Skeletal muscle tissue (tissue), 4 donors: ENCODE results near the gene ITGB1. TPM values are rescaled to one million over a fixed set of nuclear protein-coding genes. Genes with fewer than 3 reads are reported as not detected.
A peak's percentile ranks its signal among the peaks of the same experiment; 100 is the strongest.

Experiments
- H3K27ac ChIP-seq: one replicate; pipeline ENCODE4 v1.7.0; 2013; ENCODE audit warnings: mild to moderate bottlenecking, low read depth, low read length, inconsistent platforms
- H3K27me3 ChIP-seq, 3 donors: one replicate each; pipeline ENCODE4 v1.7.0; 2013; ENCODE audit warnings: low read length in 3 of 3; ENCODE audit not compliant: control insufficient read depth in 3 of 3, insufficient read depth in 3 of 3
- H3K36me3 ChIP-seq, 3 donors: one replicate each; pipeline ENCODE4 v1.7.0; 2013; ENCODE audit warnings: low read length in 3 of 3; ENCODE audit not compliant: control insufficient read depth in 3 of 3, insufficient read depth in 3 of 3
- H3K4me1 ChIP-seq, 3 donors: one replicate each; pipeline ENCODE4 v1.7.0; 2013; ENCODE audit warnings: low read length in 3 of 3, mild to moderate bottlenecking in 3 of 3; ENCODE audit not compliant: control insufficient read depth in 3 of 3, insufficient read depth in 3 of 3
- H3K4me3 ChIP-seq, 3 donors: one replicate each; pipeline ENCODE4 v1.7.0; 2013; ENCODE audit warnings: low read length in 3 of 3
- H3K9ac ChIP-seq, 3 donors: one replicate each; pipeline ENCODE4 v1.7.0; 2013; ENCODE audit warnings: low read length in 3 of 3, mild to moderate bottlenecking in 3 of 3, moderate library complexity in 2 of 3, low read depth in 1 of 3
- H3K9me3 ChIP-seq, 3 donors: one replicate each; pipeline ENCODE4 v1.7.0; 2013; ENCODE audit warnings: low read length in 3 of 3; ENCODE audit not compliant: control insufficient read depth in 3 of 3
- total RNA-seq: library from RNA; depleted of rRNA; stranded (reverse); fragments of >200 nt; gene quantifications from one replicate; pipeline ENCODE4 v1.2.3, GENCODE V29; 2014
- donor health status: Osteomylitis.

ITGB1 gene
- total RNA-seq, 1 donor from 2014 or later: 363 TPM

DNA sequence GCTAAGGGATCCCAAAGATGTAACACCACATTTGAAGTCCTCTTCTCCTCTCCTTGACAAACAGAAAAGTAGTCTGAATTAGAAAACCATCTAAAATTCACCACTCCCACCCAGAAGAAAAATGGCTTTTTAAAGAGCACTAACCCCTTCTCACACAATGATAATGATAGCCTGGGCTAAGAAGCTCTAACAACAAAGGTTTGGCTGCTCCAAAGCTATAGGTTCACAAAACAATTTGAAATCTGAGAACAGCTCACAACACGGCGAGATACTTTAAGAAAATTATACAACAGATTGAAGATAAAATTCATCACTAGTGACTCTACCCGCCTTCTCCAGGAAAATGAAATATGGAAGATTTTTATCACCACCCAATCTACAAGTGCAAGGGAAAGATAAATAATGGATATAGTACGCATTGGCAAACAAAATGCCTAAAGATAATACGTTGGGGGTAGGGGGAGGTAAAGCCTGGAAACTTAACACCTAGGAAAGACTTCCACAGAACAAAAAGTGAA, 7.4 kb downstream of the ITGB1 start:
- no peaks in the 10 kb centered on the region for H3K9me3 ChIP-seq
- no peak overlapping the region for H3K9ac ChIP-seq
- H3K36me3 ChIP-seq: no peaks in the 10 kb centered on the region
- no peak overlapping the region for H3K4me3 ChIP-seq
- H3K4me1 ChIP-seq: peaks cover 18 to 43% (median 32%) of the 10 kb centered on the region in 3 donors
- H3K27ac ChIP-seq: no peak overlapping the region
- H3K27me3 ChIP-seq: no peaks in the 10 kb centered on the region

DNA sequence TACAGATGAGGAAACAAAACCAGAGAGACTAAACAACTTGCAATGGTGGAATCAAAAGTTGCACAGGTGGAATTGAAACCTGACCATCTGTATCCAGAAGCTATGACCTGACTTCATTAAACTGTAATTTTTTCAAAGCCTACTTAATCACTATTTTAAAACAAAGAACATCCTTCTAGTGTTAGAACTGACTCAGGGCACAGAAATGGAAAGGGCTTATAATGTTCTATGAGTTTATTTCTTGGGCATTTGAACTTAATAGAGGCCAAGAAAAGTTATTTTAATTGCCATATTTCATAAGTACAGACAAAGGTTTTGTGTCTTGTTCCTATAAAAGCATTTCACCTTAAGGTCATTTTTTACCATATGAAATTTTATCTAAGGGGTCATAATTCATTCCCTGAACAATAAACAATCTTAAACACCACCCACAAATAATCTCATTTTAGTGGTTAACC, 8.8 kb downstream of the ITGB1 start:
- Histone ChIP-seq H3K9me3 (no peaks in the 10 kb centered on the region), H3K4me3 (no peak overlapping the region), H3K4me1 (peaks cover 14 to 37% (median 24%) of the 10 kb centered on the region in 3 donors), H3K36me3 (no peaks in the 10 kb centered on the region), H3K27me3 (no peaks in the 10 kb centered on the region), H3K9ac (no peak overlapping the region), H3K27ac (no peak overlapping the region)

DNA sequence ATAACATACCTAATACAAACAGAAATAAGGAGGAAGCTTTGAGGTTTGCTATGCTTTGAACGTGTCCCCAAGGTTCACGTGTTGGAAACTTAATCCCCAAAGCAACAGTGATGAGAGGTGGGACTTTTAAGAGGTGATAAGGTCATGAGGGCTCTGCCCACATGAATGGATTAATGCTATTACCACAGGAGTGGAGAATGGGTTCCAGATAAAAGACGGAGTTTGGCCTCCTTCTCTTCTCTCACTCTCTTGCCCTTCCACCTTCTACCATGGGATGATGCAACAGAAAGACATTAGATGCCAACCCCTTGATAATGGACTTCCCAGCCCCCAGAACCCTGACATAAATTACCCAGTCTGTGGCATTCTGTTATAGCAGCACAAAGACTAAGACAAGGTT, 9.6 kb downstream of the ITGB1 start:
- Histone ChIP-seq H3K9ac (no peak overlapping the region), H3K4me1 (peaks cover 9 to 35% (median 21%) of the 10 kb centered on the region in 3 donors), H3K4me3 (no peak overlapping the region), H3K9me3 (no peaks in the 10 kb centered on the region), H3K36me3 (no peaks in the 10 kb centered on the region), H3K27ac (no peak overlapping the region), H3K27me3 (no peaks in the 10 kb centered on the region)

DNA sequence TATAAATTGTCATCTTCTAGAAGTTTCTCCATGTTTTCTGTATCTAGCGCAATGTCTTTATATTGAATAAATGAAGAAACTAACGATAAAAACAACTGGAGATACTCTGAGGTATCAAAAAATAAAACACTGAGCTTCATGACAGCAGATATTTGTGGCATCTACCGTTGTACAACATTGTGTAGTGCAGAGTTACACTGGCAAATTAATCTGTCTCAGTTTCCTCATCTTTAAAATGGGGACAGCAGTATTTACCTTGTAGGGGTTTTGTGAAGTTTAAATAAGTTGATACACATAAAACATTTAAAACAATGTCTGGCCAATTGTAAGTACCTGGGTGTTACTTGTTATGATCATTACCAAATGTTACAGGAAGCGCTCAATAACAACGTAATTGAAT, 10.4 kb downstream of the ITGB1 start:
- Histone ChIP-seq H3K9ac (no peak overlapping the region), H3K27ac (no peak overlapping the region), H3K4me3 (no peak overlapping the region), H3K9me3 (no peaks in the 10 kb centered on the region), H3K4me1 (peaks cover 13 to 30% (median 21%) of the 10 kb centered on the region in 3 donors), H3K27me3 (no peaks in the 10 kb centered on the region), H3K36me3 (no peaks in the 10 kb centered on the region)

DNA sequence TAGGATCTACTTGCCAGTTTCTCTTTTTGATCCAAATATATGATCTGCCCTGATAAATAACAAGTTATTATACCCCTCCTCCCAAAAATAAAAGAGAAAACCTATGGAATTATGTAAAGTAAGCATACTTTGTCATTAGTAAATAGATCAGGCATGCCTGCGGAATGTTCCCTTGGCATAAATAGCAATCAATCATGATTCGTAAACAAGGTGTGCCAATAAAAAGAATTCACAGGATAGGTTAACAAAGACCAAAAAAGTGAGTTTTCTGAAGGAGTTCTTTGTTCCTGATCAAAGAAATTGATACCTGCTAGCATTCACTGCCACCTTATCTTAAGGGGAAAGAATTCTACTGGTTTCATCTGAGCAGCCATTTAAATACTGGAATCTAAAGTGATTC, 11.9 kb downstream of the ITGB1 start:
- H3K27ac ChIP-seq: no peak overlapping the region
- H3K4me3 ChIP-seq: no peak overlapping the region
- H3K4me1 ChIP-seq: peaks cover 23 to 37% (median 31%) of the 10 kb centered on the region in 3 donors
- H3K27me3 ChIP-seq: no peaks in the 10 kb centered on the region
- no peak overlapping the region for H3K9ac ChIP-seq
- H3K9me3 ChIP-seq: no peaks in the 10 kb centered on the region
- H3K36me3 ChIP-seq: no peaks in the 10 kb centered on the region

DNA sequence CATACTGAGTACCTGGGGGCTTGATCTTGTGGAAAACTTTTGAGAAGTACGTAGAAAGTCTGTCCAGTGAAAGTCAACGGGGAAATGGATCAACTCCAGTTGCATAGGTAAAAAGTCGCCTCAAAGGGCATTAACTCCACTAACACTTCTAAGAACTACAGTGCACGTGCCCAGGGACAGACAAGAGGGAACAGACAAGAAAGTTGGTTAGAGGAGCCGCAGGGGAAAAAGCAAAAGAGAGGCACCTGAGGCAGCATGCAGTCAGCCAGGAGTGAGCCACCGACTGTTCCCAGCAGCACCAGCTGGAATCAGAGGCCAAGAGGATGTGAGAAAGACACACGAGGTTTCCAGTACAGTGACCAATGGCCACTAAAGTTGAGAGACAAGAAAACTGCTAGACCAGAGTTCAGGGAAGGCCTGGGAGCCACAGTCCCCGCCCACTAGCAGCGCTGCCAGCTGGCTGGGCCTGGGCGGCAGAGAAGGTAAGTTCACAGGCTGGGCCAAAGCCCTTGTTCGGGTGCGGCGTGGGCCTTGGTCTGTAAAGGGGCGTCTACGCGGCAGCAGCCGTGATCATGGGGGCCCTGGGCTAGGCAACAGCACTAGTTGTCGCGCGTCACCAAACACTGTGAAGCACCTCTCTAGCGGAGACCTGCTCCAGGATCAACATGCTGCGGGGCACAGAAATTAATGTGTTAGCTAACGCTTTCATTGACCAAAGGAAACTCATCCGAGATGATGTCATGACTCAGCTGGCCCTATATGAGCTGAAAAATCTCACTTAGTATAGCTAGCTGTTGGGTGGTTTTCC, 14.0 kb downstream of the ITGB1 start:
- peaks cover 36 to 52% (median 44%) of the 10 kb centered on the region in 3 donors for H3K4me1 ChIP-seq
- H3K9ac ChIP-seq: no peak overlapping the region
- no peak overlapping the region for H3K27ac ChIP-seq
- no peaks in the 10 kb centered on the region for H3K27me3 ChIP-seq
- no peaks in the 10 kb centered on the region for H3K9me3 ChIP-seq
- no peak overlapping the region for H3K4me3 ChIP-seq
- H3K36me3 ChIP-seq: no peaks in the 10 kb centered on the region

DNA sequence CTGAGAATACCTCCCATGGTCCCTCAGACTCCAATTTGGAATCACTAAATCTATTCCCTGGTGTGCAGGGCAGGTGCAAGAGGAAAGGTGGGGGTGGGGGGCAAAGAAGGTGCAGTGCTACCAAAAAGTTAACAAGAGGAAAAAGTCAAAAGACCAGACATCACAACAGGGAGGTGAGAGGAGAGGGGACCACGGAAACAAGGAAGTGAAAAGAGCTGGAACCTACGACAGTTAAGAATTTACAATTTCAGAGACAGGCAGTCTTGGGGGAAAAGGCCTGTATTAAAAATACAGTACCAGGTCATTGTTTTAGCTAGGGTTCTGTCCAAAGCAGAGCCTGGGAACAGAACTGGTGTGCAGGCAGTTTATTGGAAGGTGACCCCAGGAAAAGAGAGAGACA, 14.6 kb downstream of the ITGB1 start:
- no peaks in the 10 kb centered on the region for H3K9me3 ChIP-seq
- H3K36me3 ChIP-seq: no peaks in the 10 kb centered on the region
- no peak overlapping the region for H3K4me3 ChIP-seq
- no peaks in the 10 kb centered on the region for H3K27me3 ChIP-seq
- peaks cover 43 to 55% (median 49%) of the 10 kb centered on the region in 3 donors for H3K4me1 ChIP-seq
- H3K27ac ChIP-seq: no peak overlapping the region
- H3K9ac ChIP-seq: no peak overlapping the region

DNA sequence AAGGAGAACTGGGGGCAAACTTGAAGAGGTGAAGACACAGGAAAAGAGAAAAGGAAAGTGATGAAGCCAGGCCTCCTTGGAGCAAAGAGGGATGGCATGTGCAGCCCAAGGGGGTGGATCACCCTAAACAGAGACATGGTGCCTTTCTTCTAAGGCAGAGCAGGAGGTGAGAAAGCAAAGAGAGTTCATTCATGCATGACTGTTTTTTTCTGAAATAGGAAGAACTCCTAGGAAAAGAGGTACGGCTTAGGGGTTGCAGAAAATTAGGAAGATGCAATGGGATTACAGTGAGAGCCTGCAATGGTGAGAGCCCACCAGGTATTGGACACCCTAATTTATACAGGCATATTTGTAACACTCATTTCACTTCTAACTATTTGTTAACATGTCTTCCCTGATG, 15.9 kb downstream of the ITGB1 start:
- Histone ChIP-seq H3K9ac (no peak overlapping the region), H3K36me3 (no peaks in the 10 kb centered on the region), H3K27ac (peak overlapping the region; percentile 32), H3K4me3 (no peak overlapping the region), H3K27me3 (no peaks in the 10 kb centered on the region), H3K9me3 (no peaks in the 10 kb centered on the region), H3K4me1 (peaks cover 51 to 62% (median 55%) of the 10 kb centered on the region in 3 donors)

DNA sequence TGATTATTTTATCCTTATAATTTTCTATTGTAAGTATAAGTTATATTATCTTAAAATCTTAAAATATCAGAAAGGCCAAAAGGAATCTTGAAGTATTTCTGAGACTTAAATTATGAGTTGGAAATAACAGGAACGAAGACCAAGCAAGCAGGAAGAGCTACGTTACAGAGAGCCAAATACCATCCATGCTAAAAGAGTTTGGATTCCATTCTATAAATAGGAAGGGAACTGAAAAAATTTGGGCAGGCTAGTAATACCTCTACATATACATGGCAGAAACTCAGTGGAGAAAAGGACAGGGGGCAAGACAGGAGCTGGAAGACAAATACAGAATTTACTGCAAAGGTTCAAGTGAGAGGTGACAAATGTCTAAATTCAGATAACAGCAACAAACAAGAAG, 16.7 kb downstream of the ITGB1 start:
- Histone ChIP-seq H3K27me3 (no peaks in the 10 kb centered on the region), H3K4me3 (no peak overlapping the region), H3K9ac (no peak overlapping the region), H3K27ac (peak overlapping the region; percentile 32), H3K9me3 (no peaks in the 10 kb centered on the region), H3K4me1 (peaks cover 51 to 62% (median 55%) of the 10 kb centered on the region in 3 donors), H3K36me3 (no peaks in the 10 kb centered on the region)
